Psoas muscle (tissue), 8 donors: Measurements from ENCODE around the gene GJC2. TPM values are rescaled to one million over a fixed set of nuclear protein-coding genes. Genes with fewer than 3 reads are reported as not detected.

ENCODE experiments used
- ATAC-seq, 4 donors: fragments of 200-7000 bp; cut with Tn5 transposase; one replicate each; pipeline ENCODE4 v1.9.1; 2020; ENCODE audit warnings: moderate library complexity in 3 of 4, mild to moderate bottlenecking in 2 of 4
- DNase-seq, 2 donors: peaks; one replicate each; pipeline ENCODE4 v3.0.0-alpha.2; 2020
- H3K27ac ChIP-seq: fragments of 200-600 bp; one replicate; pipeline ENCODE4 v1.8.0; 2022
- H3K27me3 ChIP-seq, 3 donors: fragments of 200-600 bp in 1 of 3; one replicate each; pipeline versions ENCODE4 v1.6.1 to v1.8.0; 2013 to 2022; ENCODE audit warnings: low read length in 2 of 3, mild to moderate bottlenecking in 2 of 3, moderate library complexity in 1 of 3; ENCODE audit not compliant: insufficient read depth in 3 of 3
- H3K36me3 ChIP-seq, 2 donors: fragments of 200-600 bp in 1 of 2; one replicate each; pipeline versions ENCODE4 v1.6.1 to v1.8.0; 2013 to 2022; ENCODE audit warnings: low read depth in 1 of 2, mild to moderate bottlenecking in 1 of 2, moderate library complexity in 1 of 2; ENCODE audit not compliant: insufficient read depth in 1 of 2
- H3K4me1 ChIP-seq: fragments of 200-600 bp; one replicate; pipeline ENCODE4 v1.8.0; 2022
- H3K4me3 ChIP-seq: fragments of 200-600 bp; one replicate; pipeline ENCODE4 v1.8.0; 2022; ENCODE audit warnings: mild to moderate bottlenecking
- H3K9me3 ChIP-seq: fragments of 200-600 bp; one replicate; pipeline ENCODE4 v1.8.0; 2022
- CTCF ChIP-seq: fragments of 200-600 bp; IDR thresholded peaks from one replicate; pipeline ENCODE4 v1.8.0; 2022; ENCODE audit warnings: antibody characterized with exemption
- WGBS, 3 donors: extraction: QIAGEN DNeasy Blood & Tissue Kit; methylation state at CpG; one replicate each; pipeline versions ENCODE4 v1.1.6 to v1.1.7; 2013; 5-methylcytosine and 5-hydroxymethylcytosine counted together
- intact Hi-C, 2 donors: fragments of 100-400 bp; cut with DNase I; formaldehyde crosslinking; loops; one replicate each; pipeline versions ENCODE4 v1.11.0 to v1.14.2; 2022
- polyA plus RNA-seq, 3 donors: library from polyadenylated mRNA; stranded (reverse); fragments of 200-250 nt; gene quantifications; one replicate each; pipeline ENCODE4 v1.2.3, GENCODE V29; 2013
- total RNA-seq, 4 donors: library from RNA; stranded (reverse); fragmentation: NEBNext Ultra II Directional in 2 of 4; extraction: Animal tissue kit (Norgen Biotek cat#: 25700) in 2 of 4; gene quantifications; one replicate each; pipeline versions ENCODE4 v1.2.1 to v1.2.4, GENCODE V29; 2021 to 2023
- donor health status: healthy with polysubstance abuse.
- donor health status: DM: no; HTN: no; CAD: no; lungs with moderate emphysema.
- donor health status: Bipolar disorder and iron deficiency.
- donor health status: healthy.
- donor health status: DM: yes; HTN: yes; CAD: no.
- donor health status: DM: no; HTN: no; CAD: no.
- donor health status: DM: no; HTN: no; CAD: no.
- donor health status: DM: yes; HTN: yes; CAD: no.

The GJC2 gene
- total and polyA plus RNA-seq, 7 donors: 0.19 to 0.92 (median 0.40) TPM

GRCh38 chr1:228176024-228176395 is 26.3 kb downstream of the GJC2 start:
- TF ChIP-seq CTCF: no peak
- H3K4me3 ChIP-seq: no peak overlapping the region
- no peak for DNase-seq
- no peaks in the 10 kb centered on the region for H3K27me3 ChIP-seq
- ATAC-seq: no peak
- H3K36me3 ChIP-seq: peaks cover 0 to 12% of the 10 kb centered on the region in 2 donors
- H3K27ac ChIP-seq: no peak overlapping the region
- 96 to 100% (median 97%) methylated on average over 2 to 4 of the region's 4 CpGs for WGBS, 3 donors
- intact Hi-C loops: no loop called here
- H3K9me3 ChIP-seq: no peaks in the 10 kb centered on the region
- peaks cover 4% of the 10 kb centered on the region for H3K4me1 ChIP-seq

- Histone ChIP-seq H3K4me3 (no peak overlapping the region), H3K27ac (no peak overlapping the region), H3K4me1 (peaks cover 4% of the 10 kb centered on the region), H3K36me3 (peaks cover 0 to 12% of the 10 kb centered on the region in 2 donors), H3K27me3 (no peaks in the 10 kb centered on the region), H3K9me3 (no peaks in the 10 kb centered on the region)
- ATAC-seq (no peak), DNase-seq (no peak)
- no peak for TF ChIP-seq CTCF
- intact Hi-C loops: no loop called here
- 88 to 90% (median 90%) methylated on average over 19 of the region's 19 CpGs for WGBS, 3 donors
Observed at GRCh38 chr1:228176461-228177182, 26.9 kb downstream of the GJC2 start.

GRCh38 chr1:228177183-228177475 is 27.4 kb downstream of the GJC2 start:
- Histone ChIP-seq H3K4me3 (no peak overlapping the region), H3K27ac (no peak overlapping the region), H3K36me3 (peaks cover 0 to 12% of the 10 kb centered on the region in 2 donors), H3K4me1 (peaks cover 4% of the 10 kb centered on the region), H3K27me3 (no peaks in the 10 kb centered on the region), H3K9me3 (no peaks in the 10 kb centered on the region)
- no peak for ATAC-seq
- intact Hi-C loops: no loop called here
- DNase-seq: no peak
- no peak for TF ChIP-seq CTCF
- WGBS, 3 donors: 88 to 91% (median 91%) methylated on average over 5 of the region's 5 CpGs

- ATAC-seq (no peak), DNase-seq (no peak)
- intact Hi-C loops: no loop called here
- Histone ChIP-seq H3K27ac (peak overlapping the region; percentile 21), H3K27me3 (no peaks in the 10 kb centered on the region), H3K9me3 (no peaks in the 10 kb centered on the region), H3K4me3 (no peak overlapping the region), H3K4me1 (peaks cover under 1% of the 10 kb centered on the region), H3K36me3 (peaks cover 0 to 12% of the 10 kb centered on the region in 2 donors)
- no peak for TF ChIP-seq CTCF
- 92 to 96% (median 94%) methylated on average over 12 of the region's 12 CpGs for WGBS, 3 donors
Observed at GRCh38 chr1:228177721-228178710, 28.3 kb downstream of the GJC2 start.
